H1 (cell line): ENCODE measurements around the gene ZBTB26. TPM values are rescaled to one million over a fixed set of nuclear protein-coding genes. Genes with fewer than 3 reads are reported as not detected.

Experiments
- BRCA1 ChIP-seq: IDR thresholded peaks from 2 replicates; pipeline ENCODE4 v1.6.1; 2012; ENCODE audit warnings: low read depth, low read length, improper control_type of control experiment
- CHD2 ChIP-seq: IDR thresholded peaks from 2 replicates; pipeline ENCODE4 v1.6.1; 2012; ENCODE audit warnings: low read length, improper control_type of control experiment
- CTBP2 ChIP-seq: IDR thresholded peaks from 2 replicates; pipeline ENCODE4 v1.7.0; 2011; ENCODE audit warnings: borderline replicate concordance, mild to moderate bottlenecking, moderate library complexity, mixed read lengths, low read length; ENCODE audit not compliant: insufficient read depth, insufficient read length
- EGR1 ChIP-seq: IDR thresholded peaks from 2 replicates; pipeline ENCODE4 v1.6.1; 2011; ENCODE audit warnings: low read depth, low read length, borderline replicate concordance
- GABPA ChIP-seq: IDR thresholded peaks from 2 replicates; pipeline ENCODE4 v1.6.1; 2011; ENCODE audit warnings: mild to moderate bottlenecking, low read length, moderate library complexity, borderline replicate concordance; ENCODE audit not compliant: insufficient read depth
- GTF2F1 ChIP-seq: IDR thresholded peaks from 2 replicates; pipeline ENCODE4 v1.6.1; 2012; ENCODE audit warnings: low read depth, low read length, improper control_type of control experiment, borderline replicate concordance
- JUND ChIP-seq: IDR thresholded peaks from 2 replicates; pipeline ENCODE4 v1.6.1; 2011; ENCODE audit warnings: mild to moderate bottlenecking, improper control_type of control experiment, low read length
- TBP ChIP-seq: IDR thresholded peaks from 2 replicates; pipeline ENCODE4 v1.6.1; 2011; ENCODE audit warnings: low read depth, low read length, improper control_type of control experiment
- polyA plus RNA-seq, 7 experiments: library from polyadenylated mRNA; depleted of rRNA in 3 of 7; stranded (reverse) in 5 of 7; unstranded in 2 of 7; fragments of >200 nt in 5 of 7; fragments of 200-250 nt in 2 of 7; gene quantifications; 1 replicate in 5 of 7; 2 replicates in 1 of 7; 4 replicates in 1 of 7; pipeline versions ENCODE4 v1.2.1 to v1.2.3, GENCODE V29; 2011 to 2013; ENCODE audit warnings: missing spikeins in 2 of 7, mixed read lengths in 2 of 7
- total RNA-seq: library from RNA; stranded (reverse); fragmentation: NEBNext Ultra II Directional; extraction: Animal tissue kit (Norgen Biotek cat#: 25700); gene quantifications from 2 replicates; pipeline ENCODE4 v1.2.1, GENCODE V29; 2021

The ZBTB26 gene
- total and polyA plus RNA-seq, 2 of the 8 experiments (the other 6 are each of a cell fraction or from before 2014, with no cell fraction given), result 5.7 to 7.4 TPM

DNA sequence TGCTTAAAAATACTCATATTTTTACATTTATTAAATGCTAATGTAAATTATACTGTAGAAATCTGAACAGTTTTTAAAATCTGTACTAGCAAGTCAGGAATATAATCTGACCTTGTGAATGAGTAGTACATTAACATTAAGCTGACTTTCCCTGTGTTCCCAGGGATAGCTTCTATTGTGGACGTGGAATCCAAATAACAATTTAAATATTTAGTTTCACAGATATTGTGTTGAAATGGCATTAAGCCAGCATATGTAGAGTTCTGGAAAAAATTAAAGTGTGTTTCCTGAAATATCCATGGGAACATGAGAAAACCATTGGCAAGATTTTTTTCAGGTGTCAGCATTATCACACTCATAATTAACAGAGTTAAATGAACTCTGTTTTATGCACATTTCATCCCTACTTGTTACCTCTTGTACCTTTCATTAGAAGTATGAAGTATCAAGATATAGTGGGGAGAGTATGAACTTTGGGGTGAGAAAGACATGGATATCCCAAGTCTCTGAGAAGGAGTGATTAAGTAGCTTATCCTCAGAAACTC lies 15.2 kb upstream of the ZBTB26 start (continued):
- no peak for TF ChIP-seq JUND
- no peak for TF ChIP-seq TBP
- TF ChIP-seq EGR1, result no peak
- TF ChIP-seq BRCA1, result no peak
- TF ChIP-seq GTF2F1, result no peak
- TF ChIP-seq CTBP2, result no peak
- no peak for TF ChIP-seq GABPA
- no peak for TF ChIP-seq CHD2
- TF ChIP-seq, all 59 proteins: peak for 0
